ENCODE data around the gene NUBPL. TPM values are rescaled to one million over a fixed set of nuclear protein-coding genes. Genes with fewer than 3 reads are reported as not detected.
"Not testable (repeated sequence)": the region's sequence is repeated elsewhere in the genome, so short reads cannot be mapped to it uniquely, and the experiment has no call there.

The NUBPL gene
- total RNA-seq, 3 donors from 2014 or later, result 12.0 to 14.2 (median 12.1) TPM

GRCh38 chr14:31592631-31593030, 31.4 kb downstream of the NUBPL start:
- Mint-ChIP-seq H3K4me3 (no peak overlapping the region), H3K4me1 (ENCODE audit: low read depth) (no peaks in the 10 kb centered on the region), H3K36me3 (ENCODE audit: insufficient read depth) (peaks cover 14% of the 10 kb centered on the region), H3K27me3 (ENCODE audit: low read depth) (no peaks in the 10 kb centered on the region), H3K9me3 (no peaks in the 10 kb centered on the region)
- ATAC-seq (no peak), DNase-seq (no peak)

- Mint-ChIP-seq H3K27me3 (ENCODE audit: low read depth) (no peaks in the 10 kb centered on the region), H3K9me3 (peaks cover 4% of the 10 kb centered on the region), H3K4me1 (ENCODE audit: low read depth) (no peaks in the 10 kb centered on the region), H3K4me3 (no peak overlapping the region), H3K36me3 (ENCODE audit: insufficient read depth) (peaks cover 30% of the 10 kb centered on the region)
- DNase-seq, result no peak
- ATAC-seq, result no peak
These were observed 35.3 kb downstream of the NUBPL start for GRCh38 chr14:31596342-31597095.

- H3K9me3 Mint-ChIP-seq, result peaks cover 18% of the 10 kb centered on the region
- no peaks in the 10 kb centered on the region for H3K27me3 Mint-ChIP-seq (ENCODE audit: low read depth)
- H3K36me3 Mint-ChIP-seq (ENCODE audit: insufficient read depth), result peaks cover 34% of the 10 kb centered on the region
- H3K4me3 Mint-ChIP-seq, result no peak overlapping the region
- ATAC-seq (no peak), DNase-seq (no peak)
- H3K4me1 Mint-ChIP-seq (ENCODE audit: low read depth), result no peaks in the 10 kb centered on the region
These were observed 44.5 kb downstream of the NUBPL start for GRCh38 chr14:31605702-31606101.

- no peak for ATAC-seq
- peaks cover 22% of the 10 kb centered on the region for H3K36me3 Mint-ChIP-seq (ENCODE audit: insufficient read depth)
These were observed 50.7 kb downstream of the NUBPL start for GRCh38 chr14:31611778-31612433.

GRCh38 chr14:31613188-31613587, 52.0 kb downstream of the NUBPL start:
- ATAC-seq (no peak), DNase-seq (no peak)
- Mint-ChIP-seq H3K4me1 (ENCODE audit: low read depth) (no peaks in the 10 kb centered on the region), H3K4me3 (no peak overlapping the region), H3K36me3 (ENCODE audit: insufficient read depth) (peaks cover 20% of the 10 kb centered on the region), H3K9me3 (peaks cover 30% of the 10 kb centered on the region), H3K27me3 (ENCODE audit: low read depth) (no peaks in the 10 kb centered on the region)

More at GRCh38 chr14:31611778-31612433, 50.7 kb downstream of the NUBPL start:
- peaks cover 34% of the 10 kb centered on the region for H3K9me3 Mint-ChIP-seq
- no peak overlapping the region for H3K4me3 Mint-ChIP-seq
- no peaks in the 10 kb centered on the region for H3K27me3 Mint-ChIP-seq (ENCODE audit: low read depth)
- DNase-seq, result no peak
- no peaks in the 10 kb centered on the region for H3K4me1 Mint-ChIP-seq (ENCODE audit: low read depth)

GRCh38 chr14:31618884-31619283, 57.7 kb downstream of the NUBPL start:
- ATAC-seq; H3K27me3 Mint-ChIP-seq (ENCODE audit: low read depth); DNase-seq; H3K4me1 Mint-ChIP-seq (ENCODE audit: low read depth); H3K4me3 Mint-ChIP-seq: not testable (repeated sequence)
- Mint-ChIP-seq H3K9me3 (peaks cover 47% of the 10 kb centered on the region), H3K36me3 (ENCODE audit: insufficient read depth) (peaks cover 55% of the 10 kb centered on the region)

GRCh38 chr14:31619440-31619839, 58.2 kb downstream of the NUBPL start:
- Mint-ChIP-seq H3K9me3 (peaks cover 51% of the 10 kb centered on the region), H3K4me3 (no peak overlapping the region), H3K36me3 (ENCODE audit: insufficient read depth) (peaks cover 59% of the 10 kb centered on the region), H3K4me1 (ENCODE audit: low read depth) (no peaks in the 10 kb centered on the region), H3K27me3 (ENCODE audit: low read depth) (no peaks in the 10 kb centered on the region)
- ATAC-seq (no peak), DNase-seq (no peak)

- not testable (repeated sequence) for H3K27me3 Mint-ChIP-seq (ENCODE audit: low read depth); DNase-seq; ATAC-seq; H3K4me1 Mint-ChIP-seq (ENCODE audit: low read depth); H3K4me3 Mint-ChIP-seq
- Mint-ChIP-seq H3K9me3 (peaks cover 45% of the 10 kb centered on the region), H3K36me3 (ENCODE audit: insufficient read depth) (peaks cover 60% of the 10 kb centered on the region)
These were observed 59.7 kb downstream of the NUBPL start for GRCh38 chr14:31620898-31621297.

GRCh38 chr14:31622060-31622459, 60.9 kb downstream of the NUBPL start:
- H3K9me3 Mint-ChIP-seq, result peaks cover 44% of the 10 kb centered on the region
- H3K27me3 Mint-ChIP-seq (ENCODE audit: low read depth), result no peaks in the 10 kb centered on the region
- no peak for ATAC-seq
- no peak for DNase-seq
- no peaks in the 10 kb centered on the region for H3K4me1 Mint-ChIP-seq (ENCODE audit: low read depth)
- no peak overlapping the region for H3K4me3 Mint-ChIP-seq
- peaks cover 55% of the 10 kb centered on the region for H3K36me3 Mint-ChIP-seq (ENCODE audit: insufficient read depth)

GRCh38 chr14:31652900-31653299, 91.7 kb downstream of the NUBPL start:
- Mint-ChIP-seq H3K9me3 (peaks cover 31% of the 10 kb centered on the region), H3K36me3 (ENCODE audit: insufficient read depth) (peaks cover 35% of the 10 kb centered on the region)
- not testable (repeated sequence) for H3K27me3 Mint-ChIP-seq (ENCODE audit: low read depth); H3K4me3 Mint-ChIP-seq; ATAC-seq; H3K4me1 Mint-ChIP-seq (ENCODE audit: low read depth); DNase-seq

GRCh38 chr14:31657917-31658316, 96.7 kb downstream of the NUBPL start:
- DNase-seq (no peak), ATAC-seq (no peak)
- H3K9me3 Mint-ChIP-seq, result peaks cover 18% of the 10 kb centered on the region
- H3K4me3 Mint-ChIP-seq, result no peak overlapping the region
- peaks cover 3% of the 10 kb centered on the region for H3K4me1 Mint-ChIP-seq (ENCODE audit: low read depth)
- peaks cover 36% of the 10 kb centered on the region for H3K36me3 Mint-ChIP-seq (ENCODE audit: insufficient read depth)
- no peaks in the 10 kb centered on the region for H3K27me3 Mint-ChIP-seq (ENCODE audit: low read depth)

- ATAC-seq (no peak), DNase-seq (no peak)
- H3K27me3 Mint-ChIP-seq (ENCODE audit: low read depth), result no peaks in the 10 kb centered on the region
- peaks cover 3% of the 10 kb centered on the region for H3K4me1 Mint-ChIP-seq (ENCODE audit: low read depth)
- H3K4me3 Mint-ChIP-seq, result no peak overlapping the region
- peaks cover 12% of the 10 kb centered on the region for H3K9me3 Mint-ChIP-seq
- H3K36me3 Mint-ChIP-seq (ENCODE audit: insufficient read depth), result peaks cover 33% of the 10 kb centered on the region
These were observed 98.1 kb downstream of the NUBPL start for GRCh38 chr14:31659278-31659677.

GRCh38 chr14:31660191-31660590, 99.0 kb downstream of the NUBPL start:
- H3K27me3 Mint-ChIP-seq (ENCODE audit: low read depth), result no peaks in the 10 kb centered on the region
- peaks cover 36% of the 10 kb centered on the region for H3K36me3 Mint-ChIP-seq (ENCODE audit: insufficient read depth)
- ATAC-seq, result no peak
- no peak overlapping the region for H3K4me3 Mint-ChIP-seq
- H3K4me1 Mint-ChIP-seq (ENCODE audit: low read depth), result peaks cover 3% of the 10 kb centered on the region
- peaks cover 19% of the 10 kb centered on the region for H3K9me3 Mint-ChIP-seq
- DNase-seq, result no peak

- no peak for ATAC-seq
- Mint-ChIP-seq H3K36me3 (ENCODE audit: insufficient read depth) (peaks cover 36% of the 10 kb centered on the region), H3K9me3 (peaks cover 23% of the 10 kb centered on the region), H3K27me3 (ENCODE audit: low read depth) (no peaks in the 10 kb centered on the region), H3K4me3 (no peak overlapping the region), H3K4me1 (ENCODE audit: low read depth) (peaks cover 3% of the 10 kb centered on the region)
- DNase-seq, result no peak
These were observed 99.5 kb downstream of the NUBPL start for GRCh38 chr14:31660728-31661127.

- Mint-ChIP-seq H3K9me3 (peaks cover 45% of the 10 kb centered on the region), H3K4me3 (no peak overlapping the region), H3K4me1 (ENCODE audit: low read depth) (no peaks in the 10 kb centered on the region), H3K27me3 (ENCODE audit: low read depth) (no peaks in the 10 kb centered on the region), H3K36me3 (ENCODE audit: insufficient read depth) (peaks cover 45% of the 10 kb centered on the region)
- DNase-seq (no peak), ATAC-seq (no peak)
These were observed 107.1 kb downstream of the NUBPL start for GRCh38 chr14:31668348-31668747.
